Measurements from ENCODE around the gene TESK2. TPM values are rescaled to one million over a fixed set of nuclear protein-coding genes. Genes with fewer than 3 reads are reported as not detected.

TESK2 gene
- total RNA-seq, 2 experiments from 2014 or later = 4.9 to 6.6 TPM

- Histone ChIP-seq H3K79me2 (ENCODE audit: insufficient read depth, low read depth, low read length) (no peaks in the 10 kb centered on the region), H3K27ac (ENCODE audit: low read depth, low read length, poor library complexity, severe bottlenecking) (no peak overlapping the region), H3K4me2 (ENCODE audit: low read length) (no peak overlapping the region), H3K4me3 (ENCODE audit: low read depth, low read length, poor library complexity, severe bottlenecking) (no peak overlapping the region), H4K20me1 (ENCODE audit: insufficient read depth, low read length) (no peaks in the 10 kb centered on the region), H3K36me3 (ENCODE audit: insufficient read depth, low read length) (no peaks in the 10 kb centered on the region), H3K9me3 (ENCODE audit: low read length) (no peaks in the 10 kb centered on the region), H3K4me1 (ENCODE audit: insufficient read depth, low read length, poor library complexity, severe bottlenecking) (peaks cover 10% of the 10 kb centered on the region), H2AFZ (ENCODE audit: low read length) (no peak overlapping the region), H3K9me2 (ENCODE audit: insufficient read depth, low read length) (no peaks in the 10 kb centered on the region)
- POLR2A ChIA-PET = interaction anchor here (0.6 to 1.7 kb wide), 2 partner anchors 8 to 1092 kb away, joined by 3 to 10 read pairs; no protein-coding TSS in a partner anchor
- no peak for DNase-seq (ENCODE audit: low spot score)
- BruUV-seq (replicated peaks) = no TSS peak
- intact Hi-C loops (cut with micrococcal nuclease; ENCODE audit: unreplicated experiment) = no loop called here
- no peak for TF ChIP-seq CTCF (conservative IDR thresholded peaks at IDR 0.05; ENCODE audit: low read length)
- no peak for TF ChIP-seq EZH2phosphoT487 (IDR thresholded peaks at IDR 0.05; ENCODE audit: borderline replicate concordance, low read depth, low read length)
- CTCF ChIA-PET (ENCODE audit: unreplicated experiment) = no interaction called here
Observed at GRCh38 chr1:45401524-45401923, 89.4 kb downstream of the TESK2 start.

- Histone ChIP-seq H3K79me2 (ENCODE audit: insufficient read depth, low read depth, low read length) (no peaks in the 10 kb centered on the region), H3K9me3 (ENCODE audit: low read length) (no peaks in the 10 kb centered on the region), H4K20me1 (ENCODE audit: insufficient read depth, low read length) (no peaks in the 10 kb centered on the region), H3K9me2 (ENCODE audit: insufficient read depth, low read length) (no peaks in the 10 kb centered on the region), H3K36me3 (ENCODE audit: insufficient read depth, low read length) (no peaks in the 10 kb centered on the region), H3K4me1 (ENCODE audit: insufficient read depth, low read length, poor library complexity, severe bottlenecking) (peaks cover 17% of the 10 kb centered on the region), H3K4me3 (ENCODE audit: low read depth, low read length, poor library complexity, severe bottlenecking) (no peak overlapping the region), H3K27ac (ENCODE audit: low read depth, low read length, poor library complexity, severe bottlenecking) (no peak overlapping the region), H2AFZ (ENCODE audit: low read length) (no peak overlapping the region), H3K4me2 (ENCODE audit: low read length) (no peak overlapping the region)
- ChIA-PET POLR2A (no interaction called here), CTCF (ENCODE audit: unreplicated experiment) (no interaction called here)
- no peak for DNase-seq (ENCODE audit: low spot score)
- BruUV-seq (replicated peaks) = no TSS peak
- intact Hi-C loops (cut with micrococcal nuclease; ENCODE audit: unreplicated experiment) = no loop called here
- TF ChIP-seq CTCF (conservative IDR thresholded peaks at IDR 0.05; ENCODE audit: low read length) (no peak), EZH2phosphoT487 (IDR thresholded peaks at IDR 0.05; ENCODE audit: borderline replicate concordance, low read depth, low read length) (no peak)
Observed at GRCh38 chr1:45400049-45400448, 90.9 kb downstream of the TESK2 start.

GRCh38 chr1:45397285-45397684, 93.7 kb downstream of the TESK2 start:
- TF ChIP-seq EZH2phosphoT487 (IDR thresholded peaks at IDR 0.05; ENCODE audit: borderline replicate concordance, low read depth, low read length) (no peak), CTCF (conservative IDR thresholded peaks at IDR 0.05; ENCODE audit: low read length) (no peak)
- BruUV-seq (replicated peaks) = no TSS peak
- peak overlapping the region; percentile 25 for H3K27ac ChIP-seq (ENCODE audit: low read depth, low read length, poor library complexity, severe bottlenecking)
- DNase-seq (ENCODE audit: low spot score) = no peak
- H3K36me3 ChIP-seq (ENCODE audit: insufficient read depth, low read length) = no peaks in the 10 kb centered on the region
- H4K20me1 ChIP-seq (ENCODE audit: insufficient read depth, low read length) = no peaks in the 10 kb centered on the region
- intact Hi-C loops (cut with micrococcal nuclease; ENCODE audit: unreplicated experiment) = no loop called here
- H3K4me1 ChIP-seq (ENCODE audit: insufficient read depth, low read length, poor library complexity, severe bottlenecking) = peaks cover 43% of the 10 kb centered on the region
- H3K4me3 ChIP-seq (ENCODE audit: low read depth, low read length, poor library complexity, severe bottlenecking) = no peak overlapping the region
- H2AFZ ChIP-seq (ENCODE audit: low read length) = no peak overlapping the region
- H3K9me2 ChIP-seq (ENCODE audit: insufficient read depth, low read length) = no peaks in the 10 kb centered on the region
- no peak overlapping the region for H3K4me2 ChIP-seq (ENCODE audit: low read length)
- POLR2A ChIA-PET = interaction anchor here (0.9 to 1.2 kb wide), 2 partner anchors 10 to 28 kb away, joined by 3 read pairs; no protein-coding TSS in a partner anchor
- no peaks in the 10 kb centered on the region for H3K9me3 ChIP-seq (ENCODE audit: low read length)
- H3K79me2 ChIP-seq (ENCODE audit: insufficient read depth, low read depth, low read length) = no peaks in the 10 kb centered on the region
- CTCF ChIA-PET (ENCODE audit: unreplicated experiment) = no interaction called here

Measured in OCI-LY7 (cell line).